Measurements from ENCODE around the gene MESP1.

MESP1 gene

GRCh38 chr15:89704411-89704810, 46.6 kb downstream of the MESP1 start:
- no peak for DNase-seq

All from stimulated activated naive CD4-positive, alpha-beta T cell treated with Interleukin-2 at 50 U/mL for 16 hours (primary cell).